Measurements from ENCODE around the gene GAB4. TPM values are rescaled to one million over a fixed set of nuclear protein-coding genes. Genes with fewer than 3 reads are reported as not detected.
"Not testable (repeated sequence)": the region's sequence is repeated elsewhere in the genome, so short reads cannot be mapped to it uniquely, and the experiment has no call there.

GAB4 gene
- total RNA-seq, 1 donor from 2014 or later = not detected

DNA sequence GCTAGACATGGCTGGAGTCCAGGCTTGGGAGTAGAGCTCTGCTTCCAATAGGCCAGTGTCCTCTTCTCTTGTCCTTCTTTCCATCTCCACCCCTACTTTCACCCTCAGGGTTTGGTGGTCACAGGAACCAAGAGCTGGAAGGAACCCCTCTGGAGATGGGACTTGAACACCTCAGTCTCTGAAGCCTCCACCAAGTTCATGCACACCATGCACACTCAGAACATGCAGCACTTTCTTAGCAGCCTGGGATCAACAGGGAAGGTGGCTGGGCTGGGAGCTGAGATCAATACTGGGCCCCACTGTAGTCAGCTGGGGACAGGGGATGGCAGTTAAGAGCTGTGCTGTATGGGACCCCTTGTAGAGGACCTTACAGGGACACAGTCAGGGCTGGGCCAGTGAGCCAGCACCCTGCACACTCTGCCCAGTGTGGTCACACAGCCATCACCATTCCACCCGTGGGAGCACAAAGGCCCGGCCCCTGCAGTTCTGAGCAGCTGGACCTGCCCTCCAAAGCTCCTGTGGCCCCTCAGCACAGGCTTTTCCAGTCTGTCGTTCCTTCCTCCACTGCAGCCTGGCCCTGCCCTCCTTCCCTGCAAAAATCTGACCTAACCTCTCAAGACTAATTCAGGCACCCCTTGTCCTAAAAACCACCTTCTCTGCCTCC, 47.7 kb downstream of the GAB4 start:
- no peak for FAIRE-seq

DNA sequence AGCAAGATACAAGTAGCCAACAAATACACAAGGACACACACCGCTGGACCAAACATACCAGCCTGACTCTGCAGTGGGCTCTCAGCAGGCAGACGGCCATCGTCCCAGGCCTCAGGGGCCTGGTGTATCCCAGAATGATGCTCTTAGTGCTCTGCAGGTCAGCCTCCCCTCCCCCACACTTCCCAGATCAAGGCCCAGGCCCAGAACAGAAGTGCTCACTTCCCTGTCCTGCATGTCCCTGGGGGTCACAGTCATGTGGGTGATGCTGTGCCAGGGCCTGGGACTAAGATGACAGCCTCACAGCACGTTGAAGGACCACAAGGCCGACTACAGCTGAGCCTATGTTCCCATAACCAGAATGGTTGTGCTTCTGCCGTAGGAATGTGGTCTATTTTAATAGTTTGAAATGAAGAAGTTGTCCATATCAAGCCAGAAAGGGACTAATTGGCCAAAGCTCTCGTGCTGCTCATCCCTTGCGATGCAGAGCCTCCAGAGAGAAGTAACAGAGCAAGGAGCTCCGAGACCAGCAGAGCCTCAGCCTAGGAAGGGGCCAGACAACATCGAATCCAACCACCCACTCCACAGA, 48.6 kb downstream of the GAB4 start:
- FAIRE-seq (no peak), DNase-seq (ENCODE audit: low spot score in 2 of 2) (no peak)

More for the DNA sequence above, 47.7 kb downstream of the GAB4 start:
- DNase-seq (ENCODE audit: low spot score in 2 of 2) = no peak

DNA sequence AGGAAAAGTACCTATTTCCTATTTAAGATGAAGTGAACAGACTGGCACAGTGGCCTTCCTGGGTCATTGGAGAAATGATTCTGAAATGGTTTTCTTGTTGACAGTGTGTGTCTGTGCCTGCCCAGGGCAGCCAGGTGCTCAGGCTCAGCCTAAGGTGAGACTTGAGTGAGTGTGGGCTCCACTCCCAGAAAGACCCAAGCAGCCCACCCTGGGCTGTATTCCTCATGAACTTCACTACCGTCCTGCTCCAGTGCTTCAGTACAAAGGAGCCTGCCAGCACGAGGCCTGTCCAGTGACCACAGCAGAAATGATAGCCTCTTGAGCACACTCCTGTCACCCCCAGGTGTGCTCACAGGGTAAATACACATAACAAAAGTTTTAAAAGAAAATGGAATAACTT, 49.5 kb downstream of the GAB4 start:
- no peak for FAIRE-seq
- no peak for DNase-seq (ENCODE audit: low spot score in 2 of 2)

DNA sequence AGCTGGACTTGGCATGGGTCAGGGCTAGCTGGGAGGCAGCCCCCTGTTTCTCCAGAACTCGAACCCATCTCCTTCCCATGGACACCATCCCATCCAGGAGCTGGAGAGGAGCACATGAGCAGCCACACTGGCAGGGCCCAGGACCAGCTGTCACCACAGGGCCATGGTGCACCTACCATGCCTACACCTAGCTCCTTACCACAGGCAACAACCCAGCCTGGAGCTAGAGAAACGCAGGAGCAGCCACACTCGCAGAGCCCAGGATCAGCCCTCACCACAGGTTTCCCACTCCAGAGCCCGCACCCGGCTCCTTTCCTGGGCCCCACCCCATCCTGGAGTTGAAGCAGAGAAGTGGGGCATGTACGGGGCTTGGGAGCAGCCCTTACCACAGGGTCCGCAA, 50.2 kb downstream of the GAB4 start:
- FAIRE-seq = no peak
- DNase-seq (ENCODE audit: low spot score in 2 of 2) = no peak

DNA sequence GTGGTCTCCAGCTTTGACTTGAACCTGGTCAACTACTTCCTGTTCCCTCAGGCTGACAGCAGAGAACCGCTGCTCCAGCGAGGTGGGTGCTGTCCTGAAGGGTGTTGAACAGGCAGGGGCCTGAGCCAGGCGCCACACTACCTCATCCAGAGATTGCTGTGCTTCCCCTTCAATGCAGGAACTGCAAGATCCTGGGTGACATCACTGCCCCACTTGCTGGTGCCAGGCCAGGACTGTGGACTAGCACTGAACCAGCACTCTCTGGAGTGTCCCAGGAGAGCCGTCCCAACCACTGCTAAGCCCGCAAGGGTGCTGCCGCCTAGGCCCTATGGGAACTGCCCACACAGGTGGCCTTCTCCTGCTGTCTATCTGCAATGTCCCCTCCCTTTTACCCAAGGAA, 51.7 kb downstream of the GAB4 start:
- FAIRE-seq (no peak), DNase-seq (ENCODE audit: low spot score in 2 of 2) (no peak)

DNA sequence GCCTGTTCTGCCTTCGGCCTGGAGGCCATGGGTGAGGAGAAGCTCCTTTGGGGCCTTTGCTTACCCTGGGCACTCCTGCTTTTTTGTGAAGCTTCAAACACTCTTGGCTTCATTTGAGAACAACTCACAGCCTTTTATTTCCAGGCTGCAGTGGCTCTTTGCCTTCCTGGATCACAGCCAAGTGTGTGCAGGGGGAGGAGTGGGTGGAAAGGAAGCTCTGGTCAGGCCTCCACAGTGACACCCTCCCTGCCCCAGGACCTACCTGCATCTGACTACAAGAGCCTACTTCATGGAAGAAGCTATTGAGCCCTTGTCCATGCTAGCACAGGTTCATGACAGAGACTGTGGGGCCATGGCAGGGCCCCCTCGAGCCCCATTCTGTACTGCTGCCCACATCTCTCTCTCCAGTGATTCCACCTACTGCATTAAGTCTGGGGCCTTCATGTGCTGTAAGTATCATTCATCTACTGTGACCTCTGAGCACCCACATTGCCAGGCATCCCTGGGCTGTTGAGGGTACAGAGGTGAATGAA, 52.3 kb downstream of the GAB4 start:
- DNase-seq (ENCODE audit: low spot score in 2 of 2) (no peak), FAIRE-seq (no peak)

DNA sequence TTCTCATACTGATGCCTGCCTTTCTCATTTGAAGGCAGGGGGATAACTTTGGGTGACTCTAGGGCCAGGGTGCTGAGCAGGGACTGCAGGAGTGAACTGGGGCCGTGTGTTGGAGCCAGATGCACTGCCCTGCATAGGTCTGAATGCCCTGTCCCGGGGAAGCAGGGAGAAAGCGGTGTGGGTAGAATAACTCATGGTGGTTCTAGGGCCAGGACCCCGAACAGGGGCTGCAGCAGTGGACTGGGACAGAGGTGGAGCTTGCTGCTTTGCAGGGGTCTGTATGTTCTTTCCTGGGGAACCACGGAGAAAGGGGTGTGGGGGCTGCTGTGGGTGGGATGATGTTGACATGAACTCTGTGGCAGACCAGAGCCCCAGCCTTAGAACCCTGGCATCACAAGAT, 52.9 kb downstream of the GAB4 start:
- DNase-seq (ENCODE audit: low spot score in 2 of 2) (no peak), FAIRE-seq (no peak)

DNA sequence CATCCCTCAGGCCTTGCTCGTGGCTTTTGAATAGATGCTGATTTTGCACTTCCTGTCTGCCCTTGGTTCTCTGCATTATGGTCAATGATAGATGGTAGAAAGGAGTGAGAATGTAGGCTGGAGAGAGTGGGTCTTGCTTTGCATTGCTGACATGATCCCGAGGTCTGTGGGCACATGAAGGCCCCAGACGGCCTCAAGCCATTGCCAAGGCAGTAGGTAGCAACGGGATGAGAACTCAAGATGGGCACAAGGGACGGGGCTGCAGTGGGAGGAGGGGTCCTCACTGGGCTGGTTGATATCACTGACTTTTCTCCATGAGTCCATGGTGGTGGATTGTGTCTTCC, 54.0 kb downstream of the GAB4 start:
- DNase-seq (ENCODE audit: low spot score in 2 of 2) (no peak), FAIRE-seq (no peak)

DNA sequence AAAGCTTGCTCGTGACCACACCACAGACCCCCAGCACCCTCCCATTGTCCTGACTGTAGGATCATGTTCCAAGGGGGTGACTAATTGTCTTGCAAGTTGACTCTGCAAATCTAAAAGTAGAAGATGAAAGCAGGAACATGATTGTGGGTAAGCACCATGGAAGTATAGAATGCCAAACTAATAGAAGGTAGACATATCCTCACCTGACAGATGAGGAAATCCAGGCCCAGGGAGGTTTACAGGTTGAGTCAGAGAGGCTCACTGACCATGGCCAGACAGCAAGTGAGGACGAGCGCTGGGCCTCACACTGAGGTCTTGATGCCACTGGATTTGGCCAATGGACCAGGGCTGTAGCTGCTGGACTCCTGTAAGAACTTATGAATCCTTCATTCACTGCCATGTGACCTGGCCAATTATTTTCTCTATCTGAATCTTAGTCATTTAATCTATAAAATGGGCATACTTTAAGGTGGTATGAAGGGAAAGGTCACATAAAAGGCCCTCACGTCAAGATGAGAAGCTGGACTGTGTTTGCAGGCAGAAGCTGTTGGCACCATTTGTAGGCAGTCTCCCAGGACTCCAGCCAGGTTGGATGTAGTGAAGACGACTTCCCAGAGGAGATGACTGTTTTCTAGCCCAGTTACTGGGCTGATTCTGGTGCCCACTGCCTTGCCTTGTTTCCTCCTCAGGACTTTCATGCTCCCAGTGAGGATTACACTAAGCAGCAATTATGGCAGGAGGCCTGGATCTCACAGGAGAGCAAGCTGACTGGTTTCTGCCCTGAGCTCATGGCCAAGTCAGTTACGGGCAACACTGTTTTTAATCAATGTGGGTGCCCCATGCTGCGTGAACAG, 54.6 kb downstream of the GAB4 start:
- FAIRE-seq = no peak
- no peak for DNase-seq (ENCODE audit: low spot score in 2 of 2)

DNA sequence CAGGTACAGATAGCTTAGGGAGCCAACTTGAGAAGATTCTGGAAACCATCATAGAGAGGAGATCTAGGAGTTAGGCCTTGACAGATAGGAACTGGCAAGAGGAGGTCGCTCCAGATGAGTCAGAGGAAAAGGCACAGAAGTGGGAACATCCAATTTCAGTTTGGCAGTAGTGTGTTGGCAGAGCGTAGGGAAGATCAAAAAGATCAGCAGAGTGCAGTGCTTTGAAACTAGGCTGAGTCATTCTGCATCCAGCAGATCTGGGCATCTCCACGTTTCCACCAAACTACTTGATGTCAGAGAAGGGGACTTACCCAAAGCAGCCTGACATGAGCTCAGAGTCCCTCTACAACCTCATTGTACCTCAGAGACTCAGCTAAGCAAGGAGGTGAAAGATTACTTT, 58.5 kb downstream of the GAB4 start:
- DNase-seq (ENCODE audit: low spot score in 2 of 2) (no peak), FAIRE-seq (no peak)

DNA sequence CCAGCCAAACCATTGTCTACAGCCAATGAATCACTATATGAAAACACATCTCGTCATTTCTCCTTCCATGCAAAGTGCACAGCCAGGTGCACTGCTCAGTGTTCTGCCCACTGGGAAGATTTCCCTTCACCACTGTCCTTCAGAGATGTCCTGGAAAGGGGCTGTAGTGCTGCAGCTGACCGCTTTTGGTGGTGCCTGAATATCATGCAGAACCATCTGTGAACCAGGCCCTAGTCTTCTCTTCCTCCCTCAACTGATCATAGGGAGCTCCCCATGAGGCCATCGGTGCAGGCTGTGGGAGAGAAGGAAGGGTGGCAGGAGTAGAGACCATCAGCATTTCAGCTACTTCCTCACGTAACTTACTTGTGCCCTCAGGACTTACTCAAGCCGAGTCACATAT, 70.2 kb downstream of the GAB4 start:
- FAIRE-seq (no peak), DNase-seq (ENCODE audit: low spot score in 2 of 2) (no peak)

DNA sequence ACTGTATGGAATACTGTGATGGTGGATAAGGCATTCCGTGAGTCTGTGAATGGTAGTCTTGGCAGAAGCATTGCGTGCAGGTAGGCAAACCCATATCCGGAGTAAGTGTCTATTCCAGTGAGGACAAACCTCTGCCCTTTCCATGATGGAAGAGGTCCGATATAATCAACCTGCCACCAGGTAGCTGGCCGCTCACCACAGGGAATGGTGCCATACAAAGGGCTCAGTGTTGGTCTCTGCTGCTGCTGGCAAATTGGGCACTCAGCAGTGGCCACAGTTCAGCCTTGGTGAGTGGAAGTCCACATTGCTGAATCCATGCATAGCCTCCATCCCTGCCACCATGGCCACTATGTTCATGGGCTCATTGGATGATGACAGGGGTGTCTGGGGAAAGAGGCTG, 70.8 kb downstream of the GAB4 start:
- DNase-seq (ENCODE audit: low spot score in 2 of 2); FAIRE-seq: not testable (repeated sequence)

DNA sequence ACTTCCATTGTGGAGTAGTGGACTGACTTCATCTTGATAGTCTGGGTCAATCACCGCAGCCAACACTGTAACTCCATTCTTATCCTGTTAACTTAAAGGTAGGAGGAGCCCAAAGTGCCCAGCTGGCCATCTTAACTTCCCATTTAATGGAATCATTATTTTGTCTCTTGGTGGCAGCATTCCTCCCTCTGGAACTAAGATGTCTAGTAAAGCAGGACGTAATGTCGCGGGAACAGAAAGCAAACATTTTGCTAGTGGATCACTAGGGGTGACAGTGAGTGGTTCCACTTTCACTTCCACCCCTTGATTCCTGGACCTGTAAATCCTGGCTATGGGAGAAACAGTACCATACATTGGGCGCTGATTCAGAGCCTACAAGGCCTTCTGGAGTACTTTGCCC, 71.4 kb downstream of the GAB4 start:
- no peak for DNase-seq (ENCODE audit: low spot score in 2 of 2)
- no peak for FAIRE-seq

DNA sequence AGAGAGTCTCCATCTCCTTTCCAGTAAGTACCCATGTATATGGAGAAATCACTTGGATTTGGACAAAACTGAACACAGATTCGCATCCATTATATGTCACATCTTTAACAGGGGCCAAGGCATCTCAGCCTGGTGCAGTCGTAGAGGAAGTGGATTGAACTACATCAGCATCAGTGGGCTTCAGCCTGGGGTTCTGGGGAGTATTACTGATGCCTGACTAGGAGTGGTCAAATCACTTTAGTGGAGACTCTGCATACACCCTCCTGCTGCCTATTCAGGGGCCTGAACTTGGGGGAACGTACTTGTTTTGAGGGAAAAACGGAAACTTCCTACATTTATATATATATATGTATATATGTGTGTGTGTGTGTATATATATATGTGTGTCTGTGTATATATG, 72.8 kb downstream of the GAB4 start:
- no peak for FAIRE-seq
- no peak for DNase-seq (ENCODE audit: low spot score in 2 of 2)

DNA sequence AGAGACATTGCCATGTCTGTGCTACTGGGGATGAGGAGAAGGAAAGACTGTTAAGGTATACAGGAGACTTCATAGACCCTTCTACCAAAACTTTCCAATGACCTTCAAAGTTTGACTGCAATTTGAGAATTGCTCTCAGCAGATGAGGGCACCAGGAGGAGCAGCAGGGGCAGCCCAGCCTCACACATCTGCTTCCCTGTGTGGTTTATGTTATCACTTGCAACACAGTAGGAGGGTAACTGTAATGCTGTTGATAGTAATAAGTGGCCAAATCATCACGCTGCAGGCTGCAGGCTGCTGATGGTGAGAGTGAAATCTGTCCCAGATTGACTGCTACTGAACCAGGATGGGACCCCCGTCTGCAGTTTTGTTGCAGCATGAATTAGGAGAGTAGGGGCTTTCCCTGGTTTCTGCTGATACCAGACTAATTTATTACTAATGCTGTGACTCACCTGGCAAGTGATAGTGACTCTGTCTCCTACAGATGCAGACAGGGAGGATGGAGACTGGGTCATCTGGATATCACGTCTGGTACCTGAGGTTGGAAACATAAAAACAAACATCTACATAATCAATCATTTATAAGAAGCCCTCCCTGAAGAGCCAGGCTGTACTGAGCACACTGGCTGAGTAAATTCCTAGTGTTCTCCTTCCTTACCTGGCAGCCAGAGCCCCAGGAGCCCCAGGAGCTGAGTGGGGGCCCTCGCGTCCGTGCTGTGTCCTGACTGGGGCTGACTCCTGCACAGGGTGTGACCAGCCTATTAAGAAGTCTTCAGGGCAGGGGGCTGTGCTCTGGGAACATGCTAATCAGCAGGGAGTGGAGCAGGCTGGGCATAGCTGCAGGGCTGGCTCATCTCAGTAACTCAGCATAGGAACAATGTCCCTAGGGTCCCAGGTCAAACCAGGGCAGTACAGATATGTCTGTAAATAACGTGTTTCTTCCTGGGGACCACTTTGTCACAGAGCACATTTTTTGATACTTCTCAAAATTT, 74.4 kb downstream of the GAB4 start:
- no peak for FAIRE-seq
- no peak for DNase-seq (ENCODE audit: low spot score in 2 of 2)

DNA sequence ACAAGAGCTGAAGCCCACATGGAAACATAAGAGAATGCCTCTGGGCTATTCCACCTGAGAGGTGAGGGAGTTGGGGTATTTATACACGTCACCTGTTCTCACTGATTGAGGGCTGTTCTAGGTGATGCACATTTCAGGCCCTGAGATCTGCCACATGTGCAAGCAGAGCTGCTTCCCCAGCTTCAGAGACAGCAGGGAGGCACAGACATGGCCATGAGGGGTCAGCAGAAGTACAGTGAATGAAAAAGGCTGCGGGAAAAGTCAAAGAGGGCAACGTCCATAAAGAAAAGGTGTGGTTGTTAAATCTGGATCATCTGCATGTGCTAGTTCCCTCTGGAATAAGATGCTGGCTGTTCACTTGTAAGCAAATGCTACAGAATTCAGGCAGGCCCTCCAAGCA, 75.4 kb downstream of the GAB4 start:
- DNase-seq (ENCODE audit: low spot score in 2 of 2) (no peak), FAIRE-seq (no peak)

DNA sequence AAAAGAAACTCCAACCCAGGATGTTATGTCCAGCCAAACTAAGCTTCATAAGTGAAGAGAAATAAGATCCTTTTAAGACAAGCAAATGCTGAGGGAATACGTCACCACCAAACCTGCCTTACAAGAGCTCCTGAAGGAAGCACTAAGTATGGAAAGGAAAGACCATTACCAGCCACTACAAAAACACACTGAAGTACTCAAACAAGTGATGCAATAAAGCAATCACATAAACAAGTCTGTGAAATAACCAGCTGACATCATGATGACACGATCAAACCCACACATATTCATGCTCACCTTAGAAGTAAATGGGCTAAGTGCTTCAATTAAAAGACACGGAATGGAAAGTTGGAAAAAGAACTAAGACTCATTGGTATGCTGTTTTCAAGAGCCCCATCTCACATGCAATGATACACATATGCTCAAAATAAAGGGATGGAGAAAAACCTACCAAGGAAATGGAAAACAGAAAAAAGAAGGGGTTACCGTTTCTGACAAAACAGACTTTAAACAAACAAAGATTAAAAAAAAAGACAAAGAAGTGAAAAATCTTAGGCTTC, 82.5 kb downstream of the GAB4 start:
- DNase-seq (ENCODE audit: low spot score in 2 of 2) = no peak
- FAIRE-seq = no peak

DNA sequence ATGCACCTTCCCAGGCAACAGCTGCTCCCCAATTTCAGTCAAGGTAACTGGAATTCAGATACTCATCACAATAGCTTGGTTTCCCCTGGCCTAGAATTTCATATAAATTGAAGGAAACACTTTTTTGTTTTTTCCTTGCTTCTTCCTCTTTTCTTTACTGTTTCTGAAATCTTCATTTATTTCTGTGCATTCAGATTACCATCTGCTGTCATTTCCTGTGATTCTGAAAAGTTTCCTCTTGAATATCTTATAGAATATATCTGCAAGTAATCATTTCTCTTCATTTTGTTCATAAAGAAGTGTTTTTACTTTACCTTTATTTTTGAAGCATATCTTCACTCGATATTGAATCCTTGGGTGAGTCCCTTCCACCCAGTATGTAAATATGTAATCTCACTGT, 85.3 kb downstream of the GAB4 start:
- DNase-seq (ENCODE audit: low spot score in 2 of 2) = no peak
- FAIRE-seq = no peak

DNA sequence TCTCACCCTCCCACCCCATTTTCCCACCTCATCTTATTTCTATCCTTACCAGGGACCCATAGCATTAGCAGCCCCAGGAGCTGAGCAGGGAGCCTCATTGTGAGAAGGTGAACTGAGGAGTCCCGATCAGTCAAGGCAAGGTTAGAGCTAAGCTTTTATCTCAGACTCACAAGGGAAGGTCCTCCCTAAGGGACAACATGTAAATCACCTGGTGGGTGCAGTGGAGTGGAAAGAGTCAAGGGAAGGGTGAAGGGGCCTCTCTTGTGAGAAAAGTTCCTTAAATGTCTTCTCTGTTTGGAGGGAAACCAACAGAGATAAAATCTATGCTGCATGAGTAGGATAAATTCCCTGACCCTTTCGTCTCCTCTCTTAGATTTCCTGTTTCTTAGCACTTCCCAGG, 85.9 kb downstream of the GAB4 start:
- no peak for FAIRE-seq
- DNase-seq (ENCODE audit: low spot score in 2 of 2) = no peak
